ENCODE results near the gene MED13L.

GRCh38 chr12:116321913-116322312, 44.4 kb upstream of the MED13L start:
- TF ChIP-seq CTCF (optimal IDR thresholded peaks at IDR 0.05 in 1 of 3, IDR thresholded peaks at IDR 0.05 in 1 of 3, conservative IDR thresholded peaks at IDR 0.05 in 1 of 3; ENCODE audit: extremely low read depth in 1 of 3, insufficient read depth in 2 of 3, low read length in 3 of 3) = no peak
- no peak for TF ChIP-seq EZH2 (IDR thresholded peaks at IDR 0.05; ENCODE audit: low read length)

Data from keratinocyte (primary cell).